ENCODE results near the gene MUC5B.

GRCh38 chr11:1180947-1181391 lies 41.9 kb upstream of the MUC5B start:
- TF ChIP-seq ZFX (IDR thresholded peaks at IDR 0.05; ENCODE audit: borderline replicate concordance) = no peak
- no peak for TF ChIP-seq CTCF (IDR thresholded peaks at IDR 0.05)
